Naive thymus-derived CD4-positive, alpha-beta T cell (primary cell): ENCODE results near the gene RPL38. TPM values are rescaled to one million over a fixed set of nuclear protein-coding genes. Genes with fewer than 3 reads are reported as not detected.
A peak's percentile ranks its signal among the peaks of the same experiment; 100 is the strongest.

Source experiments
- ATAC-seq: fragments of 150-1000 bp; cut with Tn5 transposase; 2 replicates; pipeline ENCODE4 v1.10.0; 2021; ENCODE audit warnings: mild to moderate bottlenecking, moderate library complexity
- CTCF ChIA-PET: fragments of 350-600 bp; sonication (Branson Sonifier 250); formaldehyde crosslinking; loops from one replicate; lab custom pipeline; 2021; ENCODE audit warnings: antibody characterized with exemption; lab: Charles Lee
- POLR2A ChIA-PET: fragments of 350-600 bp; sonication (Branson Sonifier 250); formaldehyde crosslinking; loops from one replicate; lab custom pipeline; 2021; ENCODE audit warnings: antibody characterized with exemption, inconsistent platforms; lab: Charles Lee
- DNase-seq, 9 donors: peaks; one replicate each; pipeline versions ENCODE4 v3.0.0 to v3.0.0-alpha.2; 2020 to 2022; ENCODE audit warnings: mixed read lengths in 1 of 9
- H3K27ac ChIP-seq: one replicate; pipeline ENCODE4 v1.7.0; 2013; ENCODE audit warnings: mild to moderate bottlenecking, low read depth, low read length, moderate library complexity
- H3K27me3 ChIP-seq, 2 donors: one replicate each; pipeline ENCODE4 v1.7.0; 2013; ENCODE audit warnings: low read length in 2 of 2, mild to moderate bottlenecking in 2 of 2, moderate library complexity in 2 of 2; ENCODE audit not compliant: control insufficient read depth in 2 of 2, insufficient read depth in 2 of 2
- H3K36me3 ChIP-seq, 3 experiments: 1 replicate in 2 of 3; 2 replicates in 1 of 3; pipeline ENCODE4 v1.7.0; 2013; ENCODE audit warnings: low read length in 3 of 3, mild to moderate bottlenecking in 3 of 3, moderate library complexity in 1 of 3; ENCODE audit not compliant: insufficient read depth in 3 of 3, control insufficient read depth in 2 of 3
- H3K4me1 ChIP-seq, 2 donors: one replicate each; pipeline ENCODE4 v1.7.0; 2013; ENCODE audit warnings: low read length in 2 of 2, mild to moderate bottlenecking in 2 of 2, moderate library complexity in 1 of 2; ENCODE audit not compliant: control insufficient read depth in 2 of 2, insufficient read depth in 2 of 2
- H3K4me3 ChIP-seq: 2 replicates; pipeline ENCODE4 v1.7.0; 2013; ENCODE audit warnings: mild to moderate bottlenecking, low read length
- H3K9me3 ChIP-seq, 3 experiments: 1 replicate in 2 of 3; 2 replicates in 1 of 3; pipeline ENCODE4 v1.7.0; 2013; ENCODE audit warnings: low read length in 3 of 3; ENCODE audit not compliant: control insufficient read depth in 2 of 3
- H3K27ac Mint-ChIP-seq, 9 donors: one replicate each; pipeline ENCODE4 v1.8.0; 2020 to 2022; ENCODE audit warnings: mixed read lengths in 9 of 9, mild to moderate bottlenecking in 8 of 9, moderate library complexity in 5 of 9, inconsistent platforms in 2 of 9
- H3K27me3 Mint-ChIP-seq, 5 donors: one replicate each; pipeline ENCODE4 v1.8.0; 2021 to 2022; ENCODE audit warnings: mixed read lengths in 5 of 5, mild to moderate bottlenecking in 1 of 5
- H3K36me3 Mint-ChIP-seq, 5 donors: one replicate each; pipeline ENCODE4 v1.8.0; 2020 to 2022; ENCODE audit warnings: mixed read lengths in 5 of 5, mild to moderate bottlenecking in 3 of 5, inconsistent platforms in 1 of 5
- H3K4me1 Mint-ChIP-seq, 7 donors: one replicate each; pipeline ENCODE4 v1.8.0; 2020 to 2022; ENCODE audit warnings: mixed read lengths in 7 of 7, mild to moderate bottlenecking in 3 of 7, inconsistent platforms in 1 of 7
- H3K4me3 Mint-ChIP-seq, 10 donors: one replicate each; pipeline ENCODE4 v1.8.0; 2020 to 2022; ENCODE audit warnings: mild to moderate bottlenecking in 10 of 10, mixed read lengths in 10 of 10, moderate library complexity in 6 of 10, inconsistent platforms in 2 of 10
- H3K9me3 Mint-ChIP-seq, 11 donors: one replicate each; pipeline ENCODE4 v1.8.0; 2020 to 2022; ENCODE audit warnings: mixed read lengths in 11 of 11, mild to moderate bottlenecking in 4 of 11, inconsistent platforms in 1 of 11, moderate library complexity in 1 of 11
- intact Hi-C, 2 donors: fragments of 100-400 bp; cut with micrococcal nuclease; formaldehyde crosslinking; loops; one replicate each; pipeline ENCODE4 v1.15.1; 2023
- polyA plus RNA-seq, 2 donors: library from polyadenylated mRNA; unstranded; fragments of 300-500 nt; fragmentation: Illumina TruSeq; gene quantifications; one replicate each; pipeline ENCODE4 v1.2.3, GENCODE V29; 2021
- total RNA-seq, 6 experiments: library from RNA in 5 of 6; stranded (reverse) in 5 of 6; gene quantifications; 1 replicate in 5 of 6; 2 replicates in 1 of 6; pipeline ENCODE4 v1.2.3 and lab custom pipeline; 2021 to 2026

Gene RPL38
- total and polyA plus RNA-seq, 7 experiments from 2014 or later, result 1,097 to 2,553 (median 2,002) TPM

- Mint-ChIP-seq H3K4me1 (peaks cover 0 to 3% (median 0%) of the 10 kb centered on the region in 7 donors), H3K4me3 (no peak overlapping the region), H3K27me3 (no peaks in the 10 kb centered on the region), H3K27ac (peak overlapping the region in 2 of 9 donors; percentile 45 to 88), H3K36me3 (peaks cover 0 to 37% (median 12%) of the 10 kb centered on the region in 5 donors), H3K9me3 (no peaks in the 10 kb centered on the region)
- Histone ChIP-seq H3K4me3 (no peak overlapping the region), H3K9me3 (no peaks in the 10 kb centered on the region), H3K4me1 (no peaks in the 10 kb centered on the region), H3K27me3 (no peaks in the 10 kb centered on the region), H3K36me3 (peaks cover 0 to 10% (median 0%) of the 10 kb centered on the region in 3 experiments), H3K27ac (no peak overlapping the region)
- DNase-seq, result no peak
- intact Hi-C loops, result no loop called here
- ATAC-seq, result no peak
- POLR2A ChIA-PET, result no interaction called here
- CTCF ChIA-PET, result interaction anchor here (0.6 kb wide), 1 partner anchor 45 kb away, joined by 3 read pairs; no protein-coding TSS in a partner anchor
Measured at GRCh38 chr17:74226252-74226651, 22.8 kb downstream of the RPL38 start.

GRCh38 chr17:74227271-74228080, 24.0 kb downstream of the RPL38 start:
- Histone ChIP-seq H3K36me3 (peaks cover 0 to 10% (median 0%) of the 10 kb centered on the region in 3 experiments), H3K9me3 (no peaks in the 10 kb centered on the region), H3K4me1 (no peaks in the 10 kb centered on the region), H3K4me3 (no peak overlapping the region), H3K27me3 (no peaks in the 10 kb centered on the region), H3K27ac (no peak overlapping the region)
- Mint-ChIP-seq H3K27ac (no peak overlapping the region), H3K36me3 (peaks cover 0 to 41% (median 12%) of the 10 kb centered on the region in 5 donors), H3K9me3 (no peaks in the 10 kb centered on the region), H3K4me1 (peaks cover 0 to 3% (median 0%) of the 10 kb centered on the region in 7 donors), H3K4me3 (no peak overlapping the region), H3K27me3 (no peaks in the 10 kb centered on the region)
- ATAC-seq, result no peak
- POLR2A ChIA-PET, result interaction anchor here (0.5 kb wide), 1 partner anchor 1500 kb away, joined by 3 read pairs; no protein-coding TSS in a partner anchor
- no peak for DNase-seq
- CTCF ChIA-PET, result no interaction called here
- intact Hi-C loops, result no loop called here

GRCh38 chr17:74228306-74228978, 25.0 kb downstream of the RPL38 start:
- ATAC-seq (no peak), DNase-seq (no peak)
- no peaks in the 10 kb centered on the region for H3K4me1 ChIP-seq
- peaks cover 0 to 3% (median 0%) of the 10 kb centered on the region in 3 experiments for H3K36me3 ChIP-seq
- Mint-ChIP-seq H3K4me3 (no peak overlapping the region), H3K36me3 (peaks cover 0 to 41% (median 12%) of the 10 kb centered on the region in 5 donors), H3K27me3 (no peaks in the 10 kb centered on the region), H3K9me3 (no peaks in the 10 kb centered on the region), H3K27ac (no peak overlapping the region), H3K4me1 (peaks cover 0 to 3% (median 0%) of the 10 kb centered on the region in 7 donors)
- H3K4me3 ChIP-seq, result no peak overlapping the region
- ChIA-PET POLR2A (no interaction called here), CTCF (no interaction called here)
- no peak overlapping the region for H3K27ac ChIP-seq
- intact Hi-C loops, result no loop called here
- H3K9me3 ChIP-seq, result no peaks in the 10 kb centered on the region
- no peaks in the 10 kb centered on the region for H3K27me3 ChIP-seq

- no peak overlapping the region for H3K27ac Mint-ChIP-seq
- POLR2A ChIA-PET, result no interaction called here
Measured at GRCh38 chr17:74230896-74231295, 27.4 kb downstream of the RPL38 start.

GRCh38 chr17:74231928-74232907, 28.7 kb downstream of the RPL38 start:
- ChIA-PET CTCF (interaction anchor here (0.7 kb wide), 1 partner anchor 1711 kb away, joined by 3 read pairs; no protein-coding TSS in a partner anchor), POLR2A (no interaction called here)
- H3K4me3 Mint-ChIP-seq, result no peak overlapping the region
- H3K4me1 ChIP-seq, result no peaks in the 10 kb centered on the region
- H3K9me3 ChIP-seq, result no peaks in the 10 kb centered on the region
- no peaks in the 10 kb centered on the region for H3K27me3 ChIP-seq
- no peak overlapping the region for H3K27ac Mint-ChIP-seq
- peaks cover 0 to under 1% (median 0%) of the 10 kb centered on the region in 7 donors for H3K4me1 Mint-ChIP-seq
- no peak for ATAC-seq
- H3K27me3 Mint-ChIP-seq, result no peaks in the 10 kb centered on the region
- no peaks in the 10 kb centered on the region for H3K36me3 ChIP-seq
- no peak overlapping the region for H3K4me3 ChIP-seq
- no peaks in the 10 kb centered on the region for H3K9me3 Mint-ChIP-seq
- H3K27ac ChIP-seq, result no peak overlapping the region
- H3K36me3 Mint-ChIP-seq, result peaks cover 0 to 18% (median 0%) of the 10 kb centered on the region in 5 donors
- intact Hi-C loops, result no loop called here
- DNase-seq, result no peak

More at GRCh38 chr17:74230896-74231295, 27.4 kb downstream of the RPL38 start:
- no peaks in the 10 kb centered on the region for H3K4me1 ChIP-seq
- no peaks in the 10 kb centered on the region for H3K27me3 Mint-ChIP-seq
- H3K9me3 ChIP-seq, result no peaks in the 10 kb centered on the region
- no peak for ATAC-seq
- no peak overlapping the region for H3K27ac ChIP-seq
- intact Hi-C loops, result no loop called here
- H3K36me3 ChIP-seq, result no peaks in the 10 kb centered on the region
- H3K9me3 Mint-ChIP-seq, result no peaks in the 10 kb centered on the region
- peaks cover 0 to 3% (median 0%) of the 10 kb centered on the region in 7 donors for H3K4me1 Mint-ChIP-seq
- no peaks in the 10 kb centered on the region for H3K27me3 ChIP-seq
- DNase-seq, result no peak
- CTCF ChIA-PET, result interaction anchor here (0.7 kb wide), 1 partner anchor 9 kb away, joined by 3 read pairs; no protein-coding TSS in a partner anchor
- no peak overlapping the region for H3K4me3 ChIP-seq
- no peak overlapping the region for H3K4me3 Mint-ChIP-seq
- H3K36me3 Mint-ChIP-seq, result peaks cover 0 to 20% (median 3%) of the 10 kb centered on the region in 5 donors

- no peak overlapping the region for H3K4me3 ChIP-seq
- POLR2A ChIA-PET, result no interaction called here
- H3K27ac Mint-ChIP-seq, result no peak overlapping the region
- ATAC-seq (no peak), DNase-seq (no peak)
- no peaks in the 10 kb centered on the region for H3K4me1 Mint-ChIP-seq
- H3K27me3 Mint-ChIP-seq, result no peaks in the 10 kb centered on the region
- no peak overlapping the region for H3K27ac ChIP-seq
- CTCF ChIA-PET, result no interaction called here
- H3K9me3 Mint-ChIP-seq, result no peaks in the 10 kb centered on the region
- no peaks in the 10 kb centered on the region for H3K27me3 ChIP-seq
- H3K36me3 ChIP-seq, result no peaks in the 10 kb centered on the region
- intact Hi-C loops, result no loop called here
- H3K36me3 Mint-ChIP-seq, result peaks cover 0 to 16% (median 0%) of the 10 kb centered on the region in 5 donors
- no peaks in the 10 kb centered on the region for H3K4me1 ChIP-seq
- no peak overlapping the region for H3K4me3 Mint-ChIP-seq
- H3K9me3 ChIP-seq, result no peaks in the 10 kb centered on the region
Measured at GRCh38 chr17:74233937-74234336, 30.5 kb downstream of the RPL38 start.
